Panc1 (cell line): Measurements from ENCODE around the gene ABCC3. TPM values are rescaled to one million over a fixed set of nuclear protein-coding genes. Genes with fewer than 3 reads are reported as not detected.
A peak's percentile ranks its signal among the peaks of the same experiment; 100 is the strongest.

Experiments used
- ATAC-seq: fragments of 200-7000 bp; cut with Tn5 transposase; 2 replicates; pipeline ENCODE4 v1.9.1; 2020; ENCODE audit warnings: mild to moderate bottlenecking, moderate library complexity
- Bru-seq: library from RNA; stranded (reverse); fragments of 400-500 nt; gene quantifications from one replicate; lab custom pipeline; 2021; lab: Mats Ljungman, UMichigan
- BruChase-seq, 2 experiments: library from RNA; stranded (reverse); fragments of 400-500 nt; gene quantifications; one replicate each; lab custom pipeline; 2021; lab: Mats Ljungman, UMichigan
- BruUV-seq: library from RNA; stranded (reverse); fragments of 400-500 nt; replicated peaks from 2 replicates; lab custom pipeline; 2021; lab: Mats Ljungman, UMichigan
- CTCF ChIA-PET: fragments of 300-600 bp; sonication (Branson Sonifier 250); formaldehyde crosslinking; loops from one replicate; lab custom pipeline; 2022; ENCODE audit warnings: antibody characterized with exemption; lab: Charles Lee
- POLR2A ChIA-PET: fragments of 300-600 bp; sonication (Branson Sonifier 250); formaldehyde crosslinking; loops from one replicate; lab custom pipeline; 2022; ENCODE audit warnings: antibody characterized with exemption; lab: Charles Lee
- DNase-seq: peaks from one replicate; pipeline ENCODE4 v3.0.0-alpha.2; 2010; ENCODE audit warnings: low read depth, low spot score
- H3K27ac ChIP-seq: 2 replicates; pipeline ENCODE4 v1.5.1; 2011; ENCODE audit warnings: mild to moderate bottlenecking, low read length, inconsistent platforms
- H3K27me3 ChIP-seq: fragments of 200-500 bp; sonication (Bioruptor generic); 2 replicates; pipeline ENCODE4 v1.6.0; 2014; ENCODE audit warnings: low read length, inconsistent platforms; ENCODE audit not compliant: control insufficient read depth, insufficient read depth
- H3K36me3 ChIP-seq: fragments of 200-500 bp; sonication (Bioruptor generic); 2 replicates; pipeline ENCODE4 v1.5.1; 2014; ENCODE audit warnings: inconsistent platforms, mild to moderate bottlenecking, low read length, moderate library complexity; ENCODE audit not compliant: control insufficient read depth, insufficient read depth
- H3K4me1 ChIP-seq: 2 replicates; pipeline ENCODE4 v1.5.1; 2011; ENCODE audit warnings: inconsistent platforms, mild to moderate bottlenecking, low read length, moderate library complexity; ENCODE audit not compliant: control insufficient read depth, insufficient read depth
- H3K4me3 ChIP-seq, 2 experiments: 2 replicates each; pipeline ENCODE4 v1.5.1; 2011 to 2012; ENCODE audit warnings: low read depth in 2 of 2, low read length in 2 of 2, mild to moderate bottlenecking in 2 of 2, inconsistent platforms in 1 of 2, moderate library complexity in 1 of 2
- H3K9me3 ChIP-seq: fragments of 200-500 bp; sonication (Bioruptor generic); 2 replicates; pipeline ENCODE4 v1.5.1; 2014; ENCODE audit warnings: low read depth, mild to moderate bottlenecking, inconsistent platforms, low read length, moderate library complexity; ENCODE audit not compliant: control insufficient read depth, insufficient read depth
- POLR2AphosphoS5 ChIP-seq: IDR thresholded peaks from 2 replicates; pipeline ENCODE4 v1.6.1; 2012; ENCODE audit warnings: mild to moderate bottlenecking, low read depth, low read length, moderate library complexity
- SIN3A ChIP-seq: IDR thresholded peaks from 2 replicates; pipeline ENCODE4 v1.6.1; 2012; ENCODE audit warnings: low read depth, mild to moderate bottlenecking, low read length, moderate library complexity, borderline replicate concordance; ENCODE audit not compliant: insufficient read depth
- TCF7L2 ChIP-seq: IDR thresholded peaks from 2 replicates; pipeline ENCODE4 v1.6.1; 2011; ENCODE audit warnings: mild to moderate bottlenecking, low read depth, low read length, inconsistent platforms
- in situ Hi-C: cut with HindIII; loops from 2 replicates; pipeline ENCODE4 v1.10.0; 2016; ENCODE audit warnings: low sequenced_read_pairs, low pct_unique_long_range_greater_than_20kb
- intact Hi-C: fragments of 100-400 bp; cut with micrococcal nuclease; formaldehyde crosslinking; loops from one replicate; pipeline ENCODE4 v1.10.0; 2022; ENCODE audit not compliant: unreplicated experiment
- long read RNA-seq: library from polyadenylated mRNA; unstranded; transcript quantifications from one replicate; pipeline ENCODE4 v2.0.0, GENCODE V29; 2021; ENCODE audit not compliant: unreplicated experiment
- polyA plus RNA-seq: library from polyadenylated mRNA; unstranded; fragments of >200 nt; gene quantifications from one replicate; pipeline ENCODE4 v1.2.1, GENCODE V29; 2012; ENCODE audit warnings: missing spikeins; ENCODE audit not compliant: insufficient read length
- total RNA-seq: library from RNA; stranded (reverse); gene quantifications from one replicate; pipeline ENCODE4 v1.2.1, GENCODE V29; 2021; ENCODE audit not compliant: unreplicated experiment
- TF ChIP-seq, protein P1 (sequence below): fragments of 450-650 bp; IDR thresholded peaks from 2 replicates; pipeline ENCODE4 v1.5.1; 2017; ENCODE audit warnings: mild to moderate bottlenecking
- TF ChIP-seq, protein P2 (sequence below), 2 experiments: IDR thresholded peaks; 2 replicates each; pipeline ENCODE4 v1.6.1; 2011 to 2012; ENCODE audit warnings: low read depth in 2 of 2, control low read depth in 1 of 2, low read length in 1 of 2, mild to moderate bottlenecking in 1 of 2, moderate library complexity in 1 of 2; ENCODE audit not compliant: insufficient read depth in 1 of 2

ABCC3 gene, protein sequence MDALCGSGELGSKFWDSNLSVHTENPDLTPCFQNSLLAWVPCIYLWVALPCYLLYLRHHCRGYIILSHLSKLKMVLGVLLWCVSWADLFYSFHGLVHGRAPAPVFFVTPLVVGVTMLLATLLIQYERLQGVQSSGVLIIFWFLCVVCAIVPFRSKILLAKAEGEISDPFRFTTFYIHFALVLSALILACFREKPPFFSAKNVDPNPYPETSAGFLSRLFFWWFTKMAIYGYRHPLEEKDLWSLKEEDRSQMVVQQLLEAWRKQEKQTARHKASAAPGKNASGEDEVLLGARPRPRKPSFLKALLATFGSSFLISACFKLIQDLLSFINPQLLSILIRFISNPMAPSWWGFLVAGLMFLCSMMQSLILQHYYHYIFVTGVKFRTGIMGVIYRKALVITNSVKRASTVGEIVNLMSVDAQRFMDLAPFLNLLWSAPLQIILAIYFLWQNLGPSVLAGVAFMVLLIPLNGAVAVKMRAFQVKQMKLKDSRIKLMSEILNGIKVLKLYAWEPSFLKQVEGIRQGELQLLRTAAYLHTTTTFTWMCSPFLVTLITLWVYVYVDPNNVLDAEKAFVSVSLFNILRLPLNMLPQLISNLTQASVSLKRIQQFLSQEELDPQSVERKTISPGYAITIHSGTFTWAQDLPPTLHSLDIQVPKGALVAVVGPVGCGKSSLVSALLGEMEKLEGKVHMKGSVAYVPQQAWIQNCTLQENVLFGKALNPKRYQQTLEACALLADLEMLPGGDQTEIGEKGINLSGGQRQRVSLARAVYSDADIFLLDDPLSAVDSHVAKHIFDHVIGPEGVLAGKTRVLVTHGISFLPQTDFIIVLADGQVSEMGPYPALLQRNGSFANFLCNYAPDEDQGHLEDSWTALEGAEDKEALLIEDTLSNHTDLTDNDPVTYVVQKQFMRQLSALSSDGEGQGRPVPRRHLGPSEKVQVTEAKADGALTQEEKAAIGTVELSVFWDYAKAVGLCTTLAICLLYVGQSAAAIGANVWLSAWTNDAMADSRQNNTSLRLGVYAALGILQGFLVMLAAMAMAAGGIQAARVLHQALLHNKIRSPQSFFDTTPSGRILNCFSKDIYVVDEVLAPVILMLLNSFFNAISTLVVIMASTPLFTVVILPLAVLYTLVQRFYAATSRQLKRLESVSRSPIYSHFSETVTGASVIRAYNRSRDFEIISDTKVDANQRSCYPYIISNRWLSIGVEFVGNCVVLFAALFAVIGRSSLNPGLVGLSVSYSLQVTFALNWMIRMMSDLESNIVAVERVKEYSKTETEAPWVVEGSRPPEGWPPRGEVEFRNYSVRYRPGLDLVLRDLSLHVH (N-terminal part only)
- total RNA-seq, result 128 TPM
- polyA plus RNA-seq, result 188 TPM
- Bru-seq, nascent RNA, result percentile 88 among the genes with signal in this experiment
- percentile 91 among the genes with signal in this experiment for BruChase-seq, experiment 1, labeled RNA remaining after a 2-hour chase
- BruChase-seq, experiment 2, labeled RNA remaining after a 6-hour chase, result percentile 90 among the genes with signal in this experiment
- long read RNA-seq, full-length matches to known transcripts, result 41 of 222 reads
- long read RNA-seq, partial matches to known transcripts, result 107 of 222 reads
- long read RNA-seq, other reads (novel, unspliced or antisense), result 74 of 222 reads

DNA sequence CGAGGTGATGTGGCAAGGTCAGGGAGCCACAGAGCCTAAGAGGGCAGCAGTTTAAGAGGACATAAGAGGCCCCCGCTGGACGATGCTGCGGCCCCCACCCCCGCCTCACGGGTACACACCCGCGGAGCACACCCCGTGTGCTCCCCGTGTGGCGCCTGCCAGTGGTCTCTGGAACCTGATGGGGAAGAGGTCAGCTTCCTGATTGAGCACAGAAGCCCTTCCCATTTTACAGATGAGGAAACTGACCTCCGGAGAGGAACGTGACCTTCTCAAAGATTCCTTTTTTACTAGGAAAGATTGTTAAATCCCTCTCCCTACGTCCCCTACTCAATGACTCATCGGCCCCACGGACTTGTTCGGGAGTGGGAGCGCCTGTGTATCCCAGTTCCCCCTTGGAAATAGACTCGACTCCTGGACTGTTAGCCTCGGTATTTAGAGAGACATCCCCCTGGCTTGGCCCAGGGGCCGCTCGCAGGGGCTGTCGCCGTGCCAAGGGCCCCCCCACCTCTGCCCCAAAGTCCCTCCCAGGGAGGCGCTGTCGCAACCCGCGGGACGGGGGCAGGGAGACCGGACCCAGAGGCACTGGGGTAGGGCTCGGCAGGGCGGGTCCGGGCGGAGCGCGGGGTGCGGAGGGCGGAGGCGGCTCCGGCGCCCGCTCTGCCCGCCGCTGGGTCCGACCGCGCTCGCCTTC is at the start of gene ABCC3:
Gene ABCC3, plus strand, starts transcription at position 658 of the 691 bp plus-strand sequence. CDS start 56 bp downstream, outside the sequence.
- TSS peak; percentile 75 for BruUV-seq
- ATAC-seq (peak; percentile 10; the same call in 1 of the 2 replicates), DNase-seq (no peak)
- H3K36me3 ChIP-seq, result no peaks in the 10 kb centered on the region; the same call in 1 of the 2 replicates
- H3K27ac ChIP-seq, result peak within 1 kb of the TSS; percentile 100
- no peaks in the 10 kb centered on the region for H3K27me3 ChIP-seq
- H3K4me3 ChIP-seq, result peak within 1 kb of the TSS; percentile 66 to 78
- H3K9me3 ChIP-seq, result no peaks in the 10 kb centered on the region
- CTCF ChIA-PET, result no interaction called here
- intact Hi-C loops, result loop anchor here (5.0 kb wide), 1 partner anchor 152 kb away; no protein-coding TSS in a partner anchor
- in situ Hi-C loops, result no loop called here
- TF ChIP-seq, protein P1, sequence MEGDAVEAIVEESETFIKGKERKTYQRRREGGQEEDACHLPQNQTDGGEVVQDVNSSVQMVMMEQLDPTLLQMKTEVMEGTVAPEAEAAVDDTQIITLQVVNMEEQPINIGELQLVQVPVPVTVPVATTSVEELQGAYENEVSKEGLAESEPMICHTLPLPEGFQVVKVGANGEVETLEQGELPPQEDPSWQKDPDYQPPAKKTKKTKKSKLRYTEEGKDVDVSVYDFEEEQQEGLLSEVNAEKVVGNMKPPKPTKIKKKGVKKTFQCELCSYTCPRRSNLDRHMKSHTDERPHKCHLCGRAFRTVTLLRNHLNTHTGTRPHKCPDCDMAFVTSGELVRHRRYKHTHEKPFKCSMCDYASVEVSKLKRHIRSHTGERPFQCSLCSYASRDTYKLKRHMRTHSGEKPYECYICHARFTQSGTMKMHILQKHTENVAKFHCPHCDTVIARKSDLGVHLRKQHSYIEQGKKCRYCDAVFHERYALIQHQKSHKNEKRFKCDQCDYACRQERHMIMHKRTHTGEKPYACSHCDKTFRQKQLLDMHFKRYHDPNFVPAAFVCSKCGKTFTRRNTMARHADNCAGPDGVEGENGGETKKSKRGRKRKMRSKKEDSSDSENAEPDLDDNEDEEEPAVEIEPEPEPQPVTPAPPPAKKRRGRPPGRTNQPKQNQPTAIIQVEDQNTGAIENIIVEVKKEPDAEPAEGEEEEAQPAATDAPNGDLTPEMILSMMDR, result no peak
- no peak for TF ChIP-seq TCF7L2
- TF ChIP-seq SIN3A, result no peak
- TF ChIP-seq POLR2AphosphoS5, result peak; percentile 66; the same call in 1 of the 2 replicates
- peaks cover 90% of the 10 kb centered on the region for H3K4me1 ChIP-seq
- POLR2A ChIA-PET, result no interaction called here

DNA sequence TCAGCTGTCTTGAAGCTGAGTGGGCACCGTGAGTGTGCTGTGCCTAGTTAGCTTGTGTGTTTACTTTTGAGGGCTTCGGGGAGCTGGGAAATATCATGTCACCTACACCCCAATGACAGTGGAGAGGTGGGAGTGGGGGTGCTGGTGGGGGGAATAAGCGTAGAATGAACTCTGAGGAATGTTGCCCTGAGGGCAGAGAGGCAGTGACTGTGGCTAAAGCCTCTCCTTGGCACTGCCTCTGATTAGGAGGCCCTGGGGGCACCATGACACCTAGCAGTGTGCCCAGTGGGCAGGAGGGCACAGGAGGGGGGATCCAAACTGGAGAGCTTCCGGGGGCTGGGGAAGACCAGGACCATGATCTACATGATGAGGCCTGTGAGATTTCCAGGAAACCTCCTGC is 49.3 kb upstream of the ABCC3 start:
- Histone ChIP-seq H3K27ac (no peak overlapping the region), H3K9me3 (no peaks in the 10 kb centered on the region), H3K36me3 (no peaks in the 10 kb centered on the region), H3K27me3 (no peaks in the 10 kb centered on the region), H3K4me1 (peaks cover 12% of the 10 kb centered on the region; the same call in 1 of the 2 replicates), H3K4me3 (no peak overlapping the region)
- POLR2A ChIA-PET, result no interaction called here
- DNase-seq (no peak), ATAC-seq (no peak)
- intact Hi-C loops (no loop called here), in situ Hi-C loops (no loop called here)
- TF ChIP-seq, protein P1, result no peak
- TF ChIP-seq, protein P2, sequence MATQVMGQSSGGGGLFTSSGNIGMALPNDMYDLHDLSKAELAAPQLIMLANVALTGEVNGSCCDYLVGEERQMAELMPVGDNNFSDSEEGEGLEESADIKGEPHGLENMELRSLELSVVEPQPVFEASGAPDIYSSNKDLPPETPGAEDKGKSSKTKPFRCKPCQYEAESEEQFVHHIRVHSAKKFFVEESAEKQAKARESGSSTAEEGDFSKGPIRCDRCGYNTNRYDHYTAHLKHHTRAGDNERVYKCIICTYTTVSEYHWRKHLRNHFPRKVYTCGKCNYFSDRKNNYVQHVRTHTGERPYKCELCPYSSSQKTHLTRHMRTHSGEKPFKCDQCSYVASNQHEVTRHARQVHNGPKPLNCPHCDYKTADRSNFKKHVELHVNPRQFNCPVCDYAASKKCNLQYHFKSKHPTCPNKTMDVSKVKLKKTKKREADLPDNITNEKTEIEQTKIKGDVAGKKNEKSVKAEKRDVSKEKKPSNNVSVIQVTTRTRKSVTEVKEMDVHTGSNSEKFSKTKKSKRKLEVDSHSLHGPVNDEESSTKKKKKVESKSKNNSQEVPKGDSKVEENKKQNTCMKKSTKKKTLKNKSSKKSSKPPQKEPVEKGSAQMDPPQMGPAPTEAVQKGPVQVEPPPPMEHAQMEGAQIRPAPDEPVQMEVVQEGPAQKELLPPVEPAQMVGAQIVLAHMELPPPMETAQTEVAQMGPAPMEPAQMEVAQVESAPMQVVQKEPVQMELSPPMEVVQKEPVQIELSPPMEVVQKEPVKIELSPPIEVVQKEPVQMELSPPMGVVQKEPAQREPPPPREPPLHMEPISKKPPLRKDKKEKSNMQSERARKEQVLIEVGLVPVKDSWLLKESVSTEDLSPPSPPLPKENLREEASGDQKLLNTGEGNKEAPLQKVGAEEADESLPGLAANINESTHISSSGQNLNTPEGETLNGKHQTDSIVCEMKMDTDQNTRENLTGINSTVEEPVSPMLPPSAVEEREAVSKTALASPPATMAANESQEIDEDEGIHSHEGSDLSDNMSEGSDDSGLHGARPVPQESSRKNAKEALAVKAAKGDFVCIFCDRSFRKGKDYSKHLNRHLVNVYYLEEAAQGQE (IDR thresholded peaks at IDR 0.05; ENCODE audit: insufficient read depth in 1 of 2, low read depth in 2 of 2, low read length in 1 of 2), result no peak
- TF ChIP-seq TCF7L2, result no peak
- TF ChIP-seq POLR2AphosphoS5, result no peak
- no peak for TF ChIP-seq SIN3A
- CTCF ChIA-PET, result no interaction called here
- BruUV-seq, result no TSS peak
